Ishikawa (cell line): ENCODE measurements around the gene KIF26B.

ENCODE experiments used
- CEBPB ChIP-seq: IDR thresholded peaks from 2 replicates; pipeline ENCODE4 v1.6.1; 2012
- CREB1 ChIP-seq: IDR thresholded peaks from 2 replicates; pipeline ENCODE4 v1.6.1; 2012; ENCODE audit warnings: low read depth
- EP300 ChIP-seq: IDR thresholded peaks from 2 replicates; pipeline ENCODE4 v1.6.1; 2012; ENCODE audit warnings: borderline replicate concordance
- FOXM1 ChIP-seq: IDR thresholded peaks from 2 replicates; pipeline ENCODE4 v1.6.1; 2012; ENCODE audit warnings: low read depth, borderline replicate concordance
- NFIC ChIP-seq: IDR thresholded peaks from 2 replicates; pipeline ENCODE4 v1.6.1; 2012
- RAD21 ChIP-seq: IDR thresholded peaks from 2 replicates; pipeline ENCODE4 v1.6.1; 2012; ENCODE audit warnings: low read depth
- TCF12 ChIP-seq: IDR thresholded peaks from 2 replicates; pipeline ENCODE4 v1.6.1; 2012; ENCODE audit warnings: low read depth
- YY1 ChIP-seq: IDR thresholded peaks from 2 replicates; pipeline ENCODE4 v1.6.1; 2012; ENCODE audit warnings: low read depth
- ZBTB7A ChIP-seq: IDR thresholded peaks from 2 replicates; pipeline ENCODE4 v1.6.1; 2012; ENCODE audit warnings: low read depth
- TF ChIP-seq, protein P1 (sequence below): IDR thresholded peaks from 2 replicates; pipeline ENCODE4 v1.6.1; 2012; ENCODE audit warnings: low read depth, mild to moderate bottlenecking
- TF ChIP-seq, protein P2 (sequence below): IDR thresholded peaks from 2 replicates; pipeline ENCODE4 v1.6.1; 2012

DNA sequence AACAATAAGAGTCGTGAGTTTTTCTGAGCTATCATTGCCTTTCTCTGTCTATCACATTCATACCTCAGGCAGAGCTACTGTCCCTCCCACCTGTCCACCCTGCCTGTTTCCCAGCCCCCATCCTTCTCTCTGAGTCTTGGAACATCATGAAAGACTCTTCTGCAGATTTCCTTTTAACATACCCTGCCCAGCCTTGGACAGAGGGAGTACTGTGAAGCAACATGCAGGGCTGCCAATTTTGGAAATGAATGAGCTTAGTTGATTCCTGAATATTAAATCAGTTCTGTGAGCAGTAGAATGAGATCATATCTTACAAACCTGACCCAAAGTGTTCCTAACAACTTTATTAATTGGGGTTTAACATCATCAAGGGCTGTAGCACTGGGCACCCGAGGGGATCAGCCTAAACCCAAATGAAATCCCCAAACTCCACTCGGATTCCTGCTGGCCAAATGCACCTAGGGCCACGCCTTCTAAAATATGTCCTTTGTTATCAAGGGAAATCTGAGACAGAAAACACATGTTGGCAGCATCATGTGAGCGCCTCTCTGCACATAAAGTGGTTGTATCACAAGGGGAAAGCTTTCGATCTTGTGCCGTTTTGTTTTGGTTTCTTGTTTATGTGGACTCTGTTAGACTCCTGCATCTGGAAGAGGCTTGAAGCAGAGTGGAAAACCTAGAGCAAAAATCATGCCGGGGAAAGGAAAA, 357.6 kb downstream of the KIF26B start:
- TF ChIP-seq, protein P1, sequence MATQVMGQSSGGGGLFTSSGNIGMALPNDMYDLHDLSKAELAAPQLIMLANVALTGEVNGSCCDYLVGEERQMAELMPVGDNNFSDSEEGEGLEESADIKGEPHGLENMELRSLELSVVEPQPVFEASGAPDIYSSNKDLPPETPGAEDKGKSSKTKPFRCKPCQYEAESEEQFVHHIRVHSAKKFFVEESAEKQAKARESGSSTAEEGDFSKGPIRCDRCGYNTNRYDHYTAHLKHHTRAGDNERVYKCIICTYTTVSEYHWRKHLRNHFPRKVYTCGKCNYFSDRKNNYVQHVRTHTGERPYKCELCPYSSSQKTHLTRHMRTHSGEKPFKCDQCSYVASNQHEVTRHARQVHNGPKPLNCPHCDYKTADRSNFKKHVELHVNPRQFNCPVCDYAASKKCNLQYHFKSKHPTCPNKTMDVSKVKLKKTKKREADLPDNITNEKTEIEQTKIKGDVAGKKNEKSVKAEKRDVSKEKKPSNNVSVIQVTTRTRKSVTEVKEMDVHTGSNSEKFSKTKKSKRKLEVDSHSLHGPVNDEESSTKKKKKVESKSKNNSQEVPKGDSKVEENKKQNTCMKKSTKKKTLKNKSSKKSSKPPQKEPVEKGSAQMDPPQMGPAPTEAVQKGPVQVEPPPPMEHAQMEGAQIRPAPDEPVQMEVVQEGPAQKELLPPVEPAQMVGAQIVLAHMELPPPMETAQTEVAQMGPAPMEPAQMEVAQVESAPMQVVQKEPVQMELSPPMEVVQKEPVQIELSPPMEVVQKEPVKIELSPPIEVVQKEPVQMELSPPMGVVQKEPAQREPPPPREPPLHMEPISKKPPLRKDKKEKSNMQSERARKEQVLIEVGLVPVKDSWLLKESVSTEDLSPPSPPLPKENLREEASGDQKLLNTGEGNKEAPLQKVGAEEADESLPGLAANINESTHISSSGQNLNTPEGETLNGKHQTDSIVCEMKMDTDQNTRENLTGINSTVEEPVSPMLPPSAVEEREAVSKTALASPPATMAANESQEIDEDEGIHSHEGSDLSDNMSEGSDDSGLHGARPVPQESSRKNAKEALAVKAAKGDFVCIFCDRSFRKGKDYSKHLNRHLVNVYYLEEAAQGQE, result no peak
- TF ChIP-seq EP300, result no peak
- no peak for TF ChIP-seq YY1
- no peak for TF ChIP-seq FOXM1
- no peak for TF ChIP-seq CEBPB
- TF ChIP-seq NFIC, result no peak
- no peak for TF ChIP-seq RAD21
- TF ChIP-seq CREB1, result no peak
- no peak for TF ChIP-seq TCF12
- no peak for TF ChIP-seq ZBTB7A
- TF ChIP-seq, protein P2, sequence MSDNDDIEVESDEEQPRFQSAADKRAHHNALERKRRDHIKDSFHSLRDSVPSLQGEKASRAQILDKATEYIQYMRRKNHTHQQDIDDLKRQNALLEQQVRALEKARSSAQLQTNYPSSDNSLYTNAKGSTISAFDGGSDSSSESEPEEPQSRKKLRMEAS, result no peak
